ENCODE measurements around the gene KIF26A. TPM values are rescaled to one million over a fixed set of nuclear protein-coding genes. Genes with fewer than 3 reads are reported as not detected.

The KIF26A gene
- total RNA-seq, 1 donor from 2014 or later, result 0.26 TPM

GRCh38 chr14:104180561-104181165, 42.3 kb downstream of the KIF26A start:
- intact Hi-C loops (cut with micrococcal nuclease), result no loop called here
- Mint-ChIP-seq H3K27ac (no peak overlapping the region), H3K4me1 (no peaks in the 10 kb centered on the region), H3K4me3 (no peak overlapping the region), H3K27me3 (no peaks in the 10 kb centered on the region), H3K36me3 (ENCODE audit: low read depth) (no peaks in the 10 kb centered on the region), H3K9me3 (no peaks in the 10 kb centered on the region)
- DNase-seq, result no peak

DNA sequence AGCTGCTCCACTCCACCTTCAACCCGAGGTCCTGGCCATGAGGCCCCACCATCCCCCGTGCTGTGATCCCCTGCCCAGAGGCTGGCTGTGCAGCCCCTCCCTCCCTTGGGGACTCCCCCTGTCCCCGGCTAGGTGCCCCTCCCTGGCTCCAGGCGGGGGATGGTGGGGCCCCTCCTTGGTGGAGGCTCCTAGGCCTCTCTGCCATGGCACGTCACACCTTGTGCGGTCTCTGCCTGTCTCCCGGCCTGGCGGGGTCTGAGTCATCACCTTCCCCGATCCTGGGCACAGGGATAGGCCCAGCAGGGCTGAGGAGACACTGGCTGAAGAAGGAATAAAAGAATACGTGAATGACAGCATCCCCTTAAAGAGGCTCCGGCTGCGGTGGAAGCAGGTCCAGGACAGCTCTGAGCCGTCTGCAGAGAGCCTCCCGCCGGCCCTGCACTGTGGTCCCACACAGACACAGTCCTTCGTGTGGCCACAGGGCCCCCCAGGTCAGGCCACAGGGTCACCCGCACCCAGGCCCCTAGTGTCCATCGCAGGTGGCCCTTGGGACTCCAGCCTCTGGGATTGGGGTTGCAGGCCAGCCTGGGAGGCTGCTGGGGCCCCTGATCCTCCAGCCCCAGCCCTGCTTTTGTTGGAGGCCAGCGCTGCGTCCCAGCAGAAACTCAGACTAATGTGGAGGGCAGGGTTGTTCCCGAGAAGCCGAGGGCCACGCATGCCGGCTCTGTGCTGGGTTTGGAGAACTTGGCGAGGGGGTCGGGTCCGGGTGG, 43.6 kb downstream of the KIF26A start:
- Mint-ChIP-seq H3K27me3 (no peaks in the 10 kb centered on the region), H3K4me3 (no peak overlapping the region), H3K36me3 (ENCODE audit: low read depth) (no peaks in the 10 kb centered on the region), H3K9me3 (no peaks in the 10 kb centered on the region), H3K27ac (no peak overlapping the region), H3K4me1 (no peaks in the 10 kb centered on the region)
- DNase-seq, result no peak
- intact Hi-C loops (cut with micrococcal nuclease), result no loop called here

DNA sequence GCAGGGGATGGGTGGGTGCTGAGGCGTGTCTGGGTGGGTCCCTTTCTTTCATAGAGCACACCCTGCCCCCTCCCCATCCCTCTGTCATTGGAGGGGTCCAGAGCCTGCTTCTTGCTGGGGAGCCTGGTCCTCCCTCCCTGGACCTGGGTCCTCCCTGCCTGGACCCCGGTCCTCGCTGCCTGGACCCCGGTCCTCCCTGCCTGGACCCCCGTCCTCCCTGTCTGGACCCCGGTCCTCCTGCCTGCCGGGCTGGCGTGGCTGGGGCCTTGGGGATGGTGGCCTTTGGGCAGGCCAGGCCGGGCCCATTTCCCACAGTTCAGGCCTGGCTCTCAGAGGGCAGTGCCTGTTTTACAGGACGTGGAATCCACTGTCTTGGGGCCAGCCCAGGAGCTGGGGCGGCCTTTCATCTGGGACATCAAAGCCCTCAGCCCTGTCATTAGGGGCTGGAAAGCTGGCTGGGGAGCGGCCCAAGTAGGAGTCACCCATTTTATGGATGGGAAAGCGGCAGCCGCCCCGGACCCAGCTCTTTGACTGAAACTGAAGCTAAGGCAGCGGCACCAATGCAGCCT, 44.6 kb downstream of the KIF26A start:
- no peaks in the 10 kb centered on the region for H3K4me1 Mint-ChIP-seq
- no peak overlapping the region for H3K27ac Mint-ChIP-seq
- no peak overlapping the region for H3K4me3 Mint-ChIP-seq
- H3K36me3 Mint-ChIP-seq (ENCODE audit: low read depth), result no peaks in the 10 kb centered on the region
- no peaks in the 10 kb centered on the region for H3K27me3 Mint-ChIP-seq
- no peak for DNase-seq
- no peaks in the 10 kb centered on the region for H3K9me3 Mint-ChIP-seq
- intact Hi-C loops (cut with micrococcal nuclease), result no loop called here

DNA sequence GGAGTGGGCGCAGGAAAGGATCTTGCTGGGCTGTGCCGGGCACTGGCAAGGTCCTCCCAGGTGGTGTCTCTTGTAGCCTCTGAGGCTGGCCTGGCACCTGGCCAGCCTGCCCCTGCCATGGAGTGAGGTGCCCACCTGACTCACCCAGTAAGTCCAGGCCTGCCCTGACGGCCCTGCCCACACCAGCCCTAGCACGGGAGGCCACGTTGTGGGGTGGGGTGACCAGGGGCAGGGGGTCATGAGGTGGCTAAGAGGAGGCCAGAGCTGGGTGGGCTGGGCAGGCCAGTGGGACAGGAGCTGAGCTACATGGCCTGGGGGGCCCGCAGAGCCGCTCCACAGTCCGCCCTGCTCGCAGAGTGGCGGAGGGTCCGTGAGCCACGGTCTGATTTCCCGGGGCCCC, 45.4 kb downstream of the KIF26A start:
- Mint-ChIP-seq H3K9me3 (no peaks in the 10 kb centered on the region), H3K27ac (no peak overlapping the region), H3K4me3 (no peak overlapping the region), H3K36me3 (ENCODE audit: low read depth) (no peaks in the 10 kb centered on the region), H3K27me3 (no peaks in the 10 kb centered on the region), H3K4me1 (no peaks in the 10 kb centered on the region)
- intact Hi-C loops (cut with micrococcal nuclease), result no loop called here
- DNase-seq, result no peak

GRCh38 chr14:104184506-104184905, 46.1 kb downstream of the KIF26A start:
- DNase-seq, result no peak
- H3K9me3 Mint-ChIP-seq, result no peaks in the 10 kb centered on the region
- no peaks in the 10 kb centered on the region for H3K4me1 Mint-ChIP-seq
- no peak overlapping the region for H3K4me3 Mint-ChIP-seq
- no peak overlapping the region for H3K27ac Mint-ChIP-seq
- H3K36me3 Mint-ChIP-seq (ENCODE audit: low read depth), result no peaks in the 10 kb centered on the region
- intact Hi-C loops (cut with micrococcal nuclease), result no loop called here
- no peaks in the 10 kb centered on the region for H3K27me3 Mint-ChIP-seq

DNA sequence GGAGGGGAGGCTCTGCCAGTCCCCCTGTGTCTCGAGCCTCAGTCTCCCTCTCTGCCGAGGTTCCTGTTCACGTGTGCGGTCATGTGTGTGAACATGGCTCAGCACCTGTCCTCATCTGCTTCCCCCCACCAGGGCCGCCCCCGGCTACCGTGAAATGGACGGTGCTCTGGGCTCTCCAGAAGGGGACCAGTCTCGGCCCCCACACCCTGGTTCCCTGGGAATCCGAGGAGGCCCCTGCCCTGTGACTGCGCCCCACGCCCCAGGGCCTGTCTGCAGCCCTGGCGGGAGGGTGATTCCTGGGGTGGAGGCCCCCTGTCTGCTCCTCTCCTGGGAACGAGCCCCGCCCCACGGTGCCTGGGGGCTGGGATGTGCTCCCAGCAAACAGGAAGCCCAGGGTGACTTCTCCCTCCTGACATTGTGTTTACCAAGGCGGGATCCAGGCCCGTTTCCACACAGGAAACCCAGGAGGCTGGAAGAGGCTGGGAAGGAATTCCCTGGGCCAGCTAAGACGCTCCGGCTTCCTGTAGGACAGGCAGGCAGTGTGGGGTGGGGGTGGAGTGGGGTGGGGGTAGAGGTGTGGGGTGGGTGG, 46.6 kb downstream of the KIF26A start:
- intact Hi-C loops (cut with micrococcal nuclease), result no loop called here
- no peaks in the 10 kb centered on the region for H3K36me3 Mint-ChIP-seq (ENCODE audit: low read depth)
- no peak overlapping the region for H3K27ac Mint-ChIP-seq
- no peaks in the 10 kb centered on the region for H3K27me3 Mint-ChIP-seq
- no peaks in the 10 kb centered on the region for H3K9me3 Mint-ChIP-seq
- no peak for DNase-seq
- no peak overlapping the region for H3K4me3 Mint-ChIP-seq
- no peaks in the 10 kb centered on the region for H3K4me1 Mint-ChIP-seq

DNA sequence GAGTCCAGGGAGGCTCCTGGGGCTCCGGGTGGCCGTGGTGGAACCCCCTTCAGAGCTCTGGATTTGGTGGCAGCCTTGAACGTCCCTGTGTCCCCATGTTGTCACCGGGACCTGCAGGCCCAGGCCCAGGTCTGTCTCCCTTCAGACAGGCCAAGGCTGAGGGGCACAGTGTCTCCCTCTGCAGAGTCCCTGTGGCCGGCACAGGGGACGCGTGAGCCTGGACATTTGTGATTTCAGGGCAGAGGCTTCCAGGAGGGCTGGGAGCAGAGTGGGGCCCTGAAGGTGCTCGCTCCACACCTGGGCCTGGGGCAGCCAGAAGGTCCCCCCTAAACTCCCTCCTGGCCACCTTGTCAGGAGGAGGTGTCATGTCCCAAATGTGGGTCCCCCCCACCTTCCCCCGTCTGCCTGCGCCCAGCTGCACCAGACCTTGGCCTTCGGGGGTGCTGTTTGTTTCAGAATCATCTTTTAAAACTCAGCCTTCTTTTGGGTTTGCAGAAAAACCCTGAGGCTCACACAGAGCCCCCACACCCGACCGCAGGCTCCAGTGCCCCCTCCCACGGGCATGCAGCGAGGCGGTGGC, 47.6 kb downstream of the KIF26A start:
- H3K4me3 Mint-ChIP-seq, result no peak overlapping the region
- no peaks in the 10 kb centered on the region for H3K36me3 Mint-ChIP-seq (ENCODE audit: low read depth)
- no peaks in the 10 kb centered on the region for H3K4me1 Mint-ChIP-seq
- no peaks in the 10 kb centered on the region for H3K27me3 Mint-ChIP-seq
- intact Hi-C loops (cut with micrococcal nuclease), result no loop called here
- H3K9me3 Mint-ChIP-seq, result no peaks in the 10 kb centered on the region
- no peak overlapping the region for H3K27ac Mint-ChIP-seq
- no peak for DNase-seq

GRCh38 chr14:104186575-104186974, 48.2 kb downstream of the KIF26A start:
- no peak overlapping the region for H3K27ac Mint-ChIP-seq
- intact Hi-C loops (cut with micrococcal nuclease), result no loop called here
- H3K4me1 Mint-ChIP-seq, result no peaks in the 10 kb centered on the region
- H3K36me3 Mint-ChIP-seq (ENCODE audit: low read depth), result no peaks in the 10 kb centered on the region
- H3K27me3 Mint-ChIP-seq, result no peaks in the 10 kb centered on the region
- no peaks in the 10 kb centered on the region for H3K9me3 Mint-ChIP-seq
- no peak for DNase-seq
- H3K4me3 Mint-ChIP-seq, result no peak overlapping the region

GRCh38 chr14:104187121-104187889, 48.9 kb downstream of the KIF26A start:
- no peak for DNase-seq
- H3K27me3 Mint-ChIP-seq, result no peaks in the 10 kb centered on the region
- intact Hi-C loops (cut with micrococcal nuclease), result no loop called here
- H3K4me1 Mint-ChIP-seq, result no peaks in the 10 kb centered on the region
- H3K27ac Mint-ChIP-seq, result no peak overlapping the region
- H3K9me3 Mint-ChIP-seq, result no peaks in the 10 kb centered on the region
- no peaks in the 10 kb centered on the region for H3K36me3 Mint-ChIP-seq (ENCODE audit: low read depth)
- H3K4me3 Mint-ChIP-seq, result no peak overlapping the region

GRCh38 chr14:104187931-104188726, 49.7 kb downstream of the KIF26A start:
- Mint-ChIP-seq H3K27ac (no peak overlapping the region), H3K27me3 (no peaks in the 10 kb centered on the region), H3K4me1 (no peaks in the 10 kb centered on the region), H3K4me3 (no peak overlapping the region), H3K9me3 (no peaks in the 10 kb centered on the region), H3K36me3 (ENCODE audit: low read depth) (no peaks in the 10 kb centered on the region)
- DNase-seq, result no peak
- intact Hi-C loops (cut with micrococcal nuclease), result no loop called here

DNA sequence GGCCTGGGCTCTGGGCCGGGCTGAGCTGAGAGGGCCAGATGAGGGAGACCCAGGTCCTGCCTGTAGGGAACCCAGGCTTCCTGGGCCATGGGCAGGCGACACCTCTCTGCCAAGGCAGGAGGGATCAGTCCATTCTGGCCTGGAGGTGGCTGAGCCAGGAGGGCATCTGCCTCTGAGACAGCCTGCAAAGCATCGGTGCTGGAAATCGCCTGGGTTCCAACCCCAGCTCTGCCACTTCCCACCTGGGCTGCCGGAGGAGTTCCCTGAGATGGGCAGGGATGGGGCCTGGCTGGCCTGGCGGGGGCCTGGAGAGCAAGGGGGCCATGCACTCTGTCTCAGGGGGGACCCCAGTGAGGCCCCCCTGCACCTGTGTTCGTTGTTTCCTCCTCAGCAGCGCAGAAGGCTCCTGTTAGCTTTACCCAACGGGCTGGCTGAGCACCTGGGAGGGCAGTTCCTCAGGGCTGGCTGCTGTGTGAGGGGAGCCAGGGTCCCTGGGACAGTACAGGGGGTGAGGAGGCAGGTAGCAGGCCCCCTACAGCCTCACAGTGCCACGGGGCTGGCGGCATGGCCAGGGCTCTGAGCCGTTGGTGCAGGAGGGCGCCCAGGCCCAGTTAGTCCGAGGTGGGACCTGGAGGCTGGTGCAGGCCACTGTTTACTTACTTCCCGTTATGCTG, 50.5 kb downstream of the KIF26A start:
- no peaks in the 10 kb centered on the region for H3K9me3 Mint-ChIP-seq
- no peaks in the 10 kb centered on the region for H3K27me3 Mint-ChIP-seq
- no peaks in the 10 kb centered on the region for H3K4me1 Mint-ChIP-seq
- intact Hi-C loops (cut with micrococcal nuclease), result no loop called here
- no peak for DNase-seq
- no peak overlapping the region for H3K27ac Mint-ChIP-seq
- H3K4me3 Mint-ChIP-seq, result no peak overlapping the region
- no peaks in the 10 kb centered on the region for H3K36me3 Mint-ChIP-seq (ENCODE audit: low read depth)

DNA sequence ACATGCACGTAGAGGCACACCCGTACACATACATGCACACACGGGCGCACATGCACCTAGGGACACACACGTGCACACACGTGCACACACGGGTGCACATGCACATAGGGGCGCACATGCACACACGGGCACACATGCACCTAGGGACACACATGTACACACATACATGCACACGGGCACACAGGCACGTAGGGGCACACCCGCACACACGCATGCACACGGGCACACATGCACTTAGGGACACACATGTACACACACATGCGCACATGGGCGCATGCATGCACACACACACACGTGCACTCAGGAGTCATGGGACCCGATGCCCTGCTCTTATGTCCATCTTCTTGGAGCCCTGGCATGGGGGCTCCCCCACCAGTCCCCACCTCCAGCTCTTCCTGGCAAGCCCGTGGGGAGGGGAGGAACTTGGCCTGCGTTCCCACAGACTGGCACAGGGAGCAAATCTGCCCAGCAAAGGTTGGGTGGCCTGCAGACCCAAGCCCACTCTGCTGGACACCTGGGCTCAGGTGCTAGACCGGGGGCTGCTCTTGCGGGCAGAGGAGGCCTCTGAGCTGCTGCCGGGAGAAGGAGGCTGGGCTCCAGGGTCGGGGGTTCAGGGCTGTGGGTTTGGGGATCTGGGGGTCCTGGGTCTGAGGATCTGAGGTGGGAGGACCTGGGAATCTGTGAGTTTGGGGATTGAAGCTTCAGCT, 51.4 kb downstream of the KIF26A start:
- no peaks in the 10 kb centered on the region for H3K27me3 Mint-ChIP-seq
- H3K36me3 Mint-ChIP-seq (ENCODE audit: low read depth), result no peaks in the 10 kb centered on the region
- H3K4me1 Mint-ChIP-seq, result no peaks in the 10 kb centered on the region
- H3K4me3 Mint-ChIP-seq, result no peak overlapping the region
- intact Hi-C loops (cut with micrococcal nuclease), result no loop called here
- no peak overlapping the region for H3K27ac Mint-ChIP-seq
- no peak for DNase-seq
- no peaks in the 10 kb centered on the region for H3K9me3 Mint-ChIP-seq

Measured in activated CD4-positive, alpha-beta T cell treated with anti-CD3 and anti-CD28 coated beads, Interleukin-2, amount 10 ng/mL, durations not matched to agents 24 days and 14 days (primary cell).